RWPE2 (cell line): Measurements from ENCODE around the gene CNKSR2.
"Not testable (repeated sequence)": the region's sequence is repeated elsewhere in the genome, so short reads cannot be mapped to it uniquely, and the experiment has no call there.

Source experiments
- ATAC-seq: fragments of 200-7000 bp; cut with Tn5 transposase; 3 replicates; pipeline ENCODE4 v1.9.1; 2021; ENCODE audit warnings: low read depth
- DNase-seq: peaks from one replicate; pipeline ENCODE4 v3.0.0-alpha.2; 2020; ENCODE audit warnings: low spot score
- H3K27ac ChIP-seq: fragments of 450-650 bp; 2 replicates; pipeline ENCODE4 v1.5.1; 2017; ENCODE audit warnings: mild to moderate bottlenecking; ENCODE audit not compliant: poor library complexity, severe bottlenecking
- H3K27me3 ChIP-seq: fragments of 250-450 bp; sonication (Bioruptor Pico); 2 replicates; pipeline ENCODE4 v1.5.1; 2021; ENCODE audit warnings: mild to moderate bottlenecking, moderate library complexity; ENCODE audit not compliant: insufficient read depth, poor library complexity, severe bottlenecking
- H3K36me3 ChIP-seq: fragments of 250-450 bp; sonication (Bioruptor Pico); 2 replicates; pipeline ENCODE4 v1.5.1; 2020; ENCODE audit warnings: low read depth, mild to moderate bottlenecking, moderate library complexity
- H3K4me1 ChIP-seq: fragments of 250-450 bp; sonication (Bioruptor Pico); 2 replicates; pipeline ENCODE4 v1.5.1; 2021; ENCODE audit warnings: mild to moderate bottlenecking, moderate library complexity; ENCODE audit not compliant: insufficient read depth, poor library complexity, severe bottlenecking
- H3K4me3 ChIP-seq: fragments of 250-450 bp; sonication (Bioruptor Pico); 2 replicates; pipeline ENCODE4 v1.5.1; 2021; ENCODE audit warnings: mild to moderate bottlenecking, moderate library complexity; ENCODE audit not compliant: severe bottlenecking
- H3K9me3 ChIP-seq: fragments of 250-450 bp; sonication (Bioruptor Pico); 2 replicates; pipeline ENCODE4 v1.5.1; 2021; ENCODE audit warnings: mild to moderate bottlenecking, moderate library complexity; ENCODE audit not compliant: severe bottlenecking
- CTCF ChIP-seq: fragments of 450-650 bp; IDR thresholded peaks from one replicate; pipeline ENCODE4 v1.5.1; 2017; ENCODE audit warnings: mild to moderate bottlenecking, moderate library complexity; ENCODE audit not compliant: poor library complexity, severe bottlenecking

Gene CNKSR2

DNA sequence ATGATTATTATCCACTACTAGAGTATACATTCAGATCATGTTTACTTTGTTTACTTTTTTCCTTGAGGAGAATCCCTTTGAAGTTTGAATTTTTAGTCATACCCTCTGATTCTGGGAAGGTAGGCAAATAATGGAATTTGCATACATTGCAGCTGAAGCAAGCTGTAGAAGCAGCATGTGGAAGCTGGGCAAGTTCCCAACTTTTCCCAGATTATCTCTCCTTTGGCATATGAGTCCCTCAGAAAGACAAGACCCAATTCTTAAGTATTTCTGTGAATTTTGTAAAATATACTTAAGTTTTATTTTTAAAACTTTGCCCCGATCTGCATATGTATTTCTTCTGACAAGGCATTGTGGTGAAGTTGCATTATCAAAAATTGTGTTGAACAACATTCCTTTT lies 94.9 kb downstream of the CNKSR2 start:
- no peak overlapping the region for H3K27ac ChIP-seq
- no peak for DNase-seq
- no peaks in the 10 kb centered on the region for H3K27me3 ChIP-seq
- no peak for ATAC-seq
- H3K36me3 ChIP-seq: no peaks in the 10 kb centered on the region
- H3K9me3 ChIP-seq: no peaks in the 10 kb centered on the region
- H3K4me3 ChIP-seq: no peak overlapping the region
- no peaks in the 10 kb centered on the region for H3K4me1 ChIP-seq
- no peak for TF ChIP-seq CTCF

DNA sequence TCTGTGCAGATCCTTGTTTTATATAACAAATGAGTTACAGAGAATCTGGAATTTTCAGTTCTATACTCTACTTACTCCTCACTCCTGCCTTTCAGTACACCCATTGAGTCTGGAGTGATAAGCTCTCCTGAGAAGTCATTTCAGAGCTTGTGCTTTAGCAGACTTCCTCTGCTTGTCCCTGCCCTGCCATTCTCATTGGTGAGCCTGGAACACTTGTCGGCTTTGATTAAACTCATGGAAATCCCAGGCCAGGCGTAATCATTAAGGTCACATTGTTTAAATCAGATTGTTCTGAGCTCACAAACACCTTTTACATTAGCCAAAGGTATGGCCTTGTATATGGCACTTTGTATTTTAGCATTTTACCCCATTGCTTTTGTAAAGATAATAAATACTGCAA lies 102.7 kb downstream of the CNKSR2 start:
- Histone ChIP-seq H3K27ac (no peak overlapping the region), H3K4me3 (no peak overlapping the region), H3K4me1 (no peaks in the 10 kb centered on the region), H3K27me3 (no peaks in the 10 kb centered on the region), H3K9me3 (no peaks in the 10 kb centered on the region), H3K36me3 (no peaks in the 10 kb centered on the region)
- no peak for DNase-seq
- no peak for ATAC-seq
- no peak for TF ChIP-seq CTCF

GRCh38 chrX:21479695-21480270 lies 105.6 kb downstream of the CNKSR2 start:
- Histone ChIP-seq H3K27me3 (no peaks in the 10 kb centered on the region), H3K27ac (no peak overlapping the region), H3K4me3 (no peak overlapping the region), H3K4me1 (no peaks in the 10 kb centered on the region), H3K9me3 (no peaks in the 10 kb centered on the region), H3K36me3 (no peaks in the 10 kb centered on the region)
- peak; percentile 54 for TF ChIP-seq CTCF
- ATAC-seq (peak; percentile 45; the same call in 1 of the 3 replicates), DNase-seq (no peak)

DNA sequence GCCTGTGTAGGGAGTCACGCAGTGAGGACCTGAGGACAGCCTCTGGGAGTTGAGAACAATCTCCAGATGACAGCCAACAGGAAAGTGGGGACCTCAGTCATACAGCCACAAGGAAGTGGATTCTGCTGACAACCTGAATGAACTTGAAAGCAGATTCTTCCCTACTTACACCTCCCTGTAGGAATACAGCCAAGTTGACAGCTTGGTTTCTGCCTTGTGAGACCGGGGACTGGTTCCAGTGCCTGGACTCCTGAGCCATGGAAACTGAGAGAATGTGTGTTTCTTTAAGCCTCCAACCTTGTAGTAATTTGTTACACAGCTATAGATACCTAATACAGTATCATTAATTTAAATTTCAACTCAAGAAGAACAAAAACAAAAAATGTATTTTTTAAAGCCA lies 107.5 kb downstream of the CNKSR2 start:
- TF ChIP-seq CTCF: no peak
- ATAC-seq (no peak), DNase-seq (no peak)
- Histone ChIP-seq H3K27me3 (no peaks in the 10 kb centered on the region), H3K4me1 (no peaks in the 10 kb centered on the region), H3K4me3 (no peak overlapping the region), H3K36me3 (no peaks in the 10 kb centered on the region), H3K27ac (no peak overlapping the region), H3K9me3 (no peaks in the 10 kb centered on the region)

- DNase-seq, H3K27ac ChIP-seq, ATAC-seq, H3K27me3 ChIP-seq, H3K9me3 ChIP-seq, H3K36me3 ChIP-seq, H3K4me3 ChIP-seq, H3K4me1 ChIP-seq: not testable (repeated sequence)
Observed at GRCh38 chrX:21484051-21484450, 109.8 kb downstream of the CNKSR2 start.
